Inflammatory macrophage (primary cell): ENCODE measurements around the gene SVIL.
"Not testable (repeated sequence)": the region's sequence is repeated elsewhere in the genome, so short reads cannot be mapped to it uniquely, and the experiment has no call there.

ENCODE experiments used
- DNase-seq, 2 donors: peaks; one replicate each; pipeline ENCODE4 v3.0.0-alpha.2; 2020 to 2022

Gene SVIL

GRCh38 chr10:29575098-29575455 lies 59.7 kb downstream of the SVIL start:
- no peak for DNase-seq

DNA sequence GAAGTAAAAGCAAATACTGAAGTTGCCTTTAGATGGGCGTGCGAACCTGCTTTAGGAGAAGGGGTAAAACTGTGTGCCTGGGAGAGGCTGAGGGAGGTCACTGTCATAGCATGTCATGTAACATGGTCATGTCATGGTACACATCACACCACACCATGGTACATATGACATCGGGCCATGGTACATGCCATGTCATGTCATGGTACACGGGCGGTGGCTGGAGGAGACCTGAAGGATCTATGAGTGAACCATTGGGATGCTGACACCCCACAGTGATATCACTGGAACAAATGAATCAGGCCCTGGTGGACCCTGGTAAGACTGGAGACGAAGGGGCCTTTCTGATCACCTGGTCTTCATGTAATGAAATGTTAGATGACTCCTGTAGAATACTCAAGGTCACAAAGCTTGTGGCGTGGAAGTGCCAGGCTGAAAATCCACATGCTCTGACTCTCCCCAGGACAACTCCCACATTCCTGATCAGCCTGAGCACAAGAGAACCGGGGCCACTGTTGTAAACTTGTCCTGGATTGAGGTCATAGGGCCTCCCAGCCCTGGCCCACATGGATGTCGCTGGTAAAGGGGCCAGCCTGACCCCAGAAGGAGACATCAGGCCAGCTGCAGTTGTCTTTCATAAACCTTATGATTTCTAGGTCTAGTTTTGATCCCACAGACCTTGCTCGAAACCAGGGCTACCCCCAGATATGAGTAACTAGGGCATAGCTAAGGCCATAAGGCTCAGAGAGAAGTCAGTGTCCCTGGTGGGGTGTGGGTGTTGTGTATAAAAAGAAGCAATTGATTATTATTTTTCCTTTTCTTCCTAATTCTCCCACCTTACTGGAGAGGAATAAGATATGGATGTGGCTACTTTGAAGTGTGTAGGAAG lies 60.3 kb downstream of the SVIL start:
- not testable (repeated sequence) for DNase-seq

- not testable (repeated sequence) for DNase-seq
These were observed 64.5 kb downstream of the SVIL start for GRCh38 chr10:29570248-29570647.

GRCh38 chr10:29569795-29570194 lies 65.0 kb downstream of the SVIL start:
- DNase-seq: no peak

DNA sequence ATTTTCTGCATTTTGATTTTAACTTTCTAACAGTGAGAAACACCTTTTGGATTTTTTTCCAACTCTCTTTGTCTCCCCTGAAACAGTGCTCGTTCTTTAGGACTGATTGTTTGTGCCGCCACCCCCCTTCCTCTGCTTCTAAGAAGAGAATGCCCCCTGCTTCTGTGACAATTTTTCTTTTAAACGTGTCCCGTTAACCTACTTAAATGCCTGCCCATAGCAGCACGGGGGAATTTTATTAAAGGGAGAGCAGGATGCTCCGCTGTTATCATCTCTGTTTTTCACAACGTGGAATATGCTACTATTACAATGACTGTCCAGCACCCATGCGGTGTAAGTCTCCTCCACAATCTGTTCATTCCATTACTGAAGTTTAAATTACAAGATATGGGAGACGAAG lies 67.8 kb downstream of the SVIL start:
- DNase-seq: no peak

- DNase-seq: not testable (repeated sequence)
These were observed 68.6 kb downstream of the SVIL start for GRCh38 chr10:29566209-29566608.

DNA sequence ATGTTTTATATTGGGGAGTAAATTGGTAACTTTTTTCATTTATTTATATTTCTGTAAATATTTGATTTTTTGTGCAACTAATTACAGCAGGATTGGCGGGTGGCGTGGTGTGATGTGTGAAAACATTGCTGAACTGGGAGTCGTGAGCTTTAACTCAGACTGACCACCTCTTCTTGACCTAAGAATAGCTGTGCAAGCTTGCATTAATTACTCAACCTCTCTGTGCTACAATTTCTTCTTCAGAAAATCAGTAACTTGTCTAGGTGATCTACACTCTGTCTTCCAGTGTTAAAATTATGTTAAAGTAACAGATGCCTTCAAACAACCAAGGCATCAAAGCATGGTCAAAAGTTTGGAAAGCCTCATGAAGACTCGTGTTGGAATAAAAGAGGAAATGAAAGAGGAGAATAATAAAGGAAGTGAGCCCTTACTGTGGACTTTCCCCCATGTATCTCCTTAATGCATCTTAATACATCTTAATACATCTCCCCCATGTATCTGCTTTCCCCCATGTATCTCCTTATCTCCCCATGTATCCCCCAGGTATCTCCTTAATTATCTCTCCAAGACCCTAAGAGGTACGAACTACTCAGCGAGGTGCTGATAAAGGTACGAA lies 71.2 kb downstream of the SVIL start:
- peak; percentile 36 to 61 for DNase-seq

- not testable (repeated sequence) for DNase-seq
These were observed 71.8 kb downstream of the SVIL start for GRCh38 chr10:29563006-29563405.

GRCh38 chr10:29559996-29560395 lies 74.8 kb downstream of the SVIL start:
- no peak for DNase-seq

DNA sequence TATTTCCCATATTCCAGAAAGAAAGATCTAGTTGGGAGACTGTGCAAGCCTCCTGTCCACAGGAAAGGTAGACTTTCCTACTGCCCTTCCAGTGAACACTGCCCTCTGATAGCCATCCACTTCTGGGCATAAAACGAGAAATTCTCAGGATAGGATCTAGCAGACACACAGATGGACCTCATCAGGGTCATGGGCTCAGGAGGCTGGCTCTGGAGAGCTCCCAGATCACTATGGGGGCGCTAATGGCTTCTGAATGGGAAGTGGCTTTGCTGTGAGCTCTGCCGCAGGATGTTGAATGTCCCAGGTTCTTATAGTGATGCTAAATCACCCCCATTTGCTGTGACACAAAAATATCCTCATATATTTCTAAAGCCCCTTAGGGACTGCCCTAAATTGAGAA lies 77.1 kb downstream of the SVIL start:
- no peak for DNase-seq

DNA sequence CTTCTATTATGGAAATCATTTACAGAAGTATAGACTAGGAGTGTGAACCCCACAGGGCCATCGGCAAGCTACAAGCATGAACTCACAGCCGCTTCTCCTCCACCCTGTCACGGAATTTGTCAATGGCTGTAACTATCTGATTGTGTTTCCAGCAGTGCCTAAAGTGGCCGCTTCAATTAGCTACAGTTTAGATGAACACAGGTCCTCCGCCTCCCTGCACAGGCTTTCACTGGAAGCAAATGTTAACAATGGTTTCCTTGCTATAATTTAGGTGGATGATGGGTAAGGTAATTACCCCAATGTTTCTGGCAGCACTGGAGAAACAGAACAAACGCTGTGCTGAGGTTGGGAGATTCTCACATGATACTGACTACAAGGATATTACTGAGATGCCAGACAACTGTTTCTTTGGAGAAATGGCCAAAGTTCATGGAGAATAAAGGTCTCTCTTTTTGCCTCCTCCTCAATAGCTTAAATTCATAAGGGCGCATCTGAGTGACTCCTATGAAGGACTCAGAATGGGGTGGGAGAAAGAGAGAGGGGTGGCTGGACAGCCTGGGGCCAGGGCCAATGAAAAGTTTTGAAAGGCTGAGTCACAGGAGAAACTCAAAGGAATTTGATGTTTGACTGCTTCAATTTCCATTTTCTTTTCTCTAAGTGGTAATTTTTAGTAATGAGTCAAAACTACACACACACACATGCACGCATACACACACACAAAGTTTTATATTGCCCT lies 78.9 kb downstream of the SVIL start:
- DNase-seq: peak; percentile 45 to 60

GRCh38 chr10:29555091-29555745 lies 79.6 kb downstream of the SVIL start:
- peak; percentile 86 to 89 for DNase-seq

DNA sequence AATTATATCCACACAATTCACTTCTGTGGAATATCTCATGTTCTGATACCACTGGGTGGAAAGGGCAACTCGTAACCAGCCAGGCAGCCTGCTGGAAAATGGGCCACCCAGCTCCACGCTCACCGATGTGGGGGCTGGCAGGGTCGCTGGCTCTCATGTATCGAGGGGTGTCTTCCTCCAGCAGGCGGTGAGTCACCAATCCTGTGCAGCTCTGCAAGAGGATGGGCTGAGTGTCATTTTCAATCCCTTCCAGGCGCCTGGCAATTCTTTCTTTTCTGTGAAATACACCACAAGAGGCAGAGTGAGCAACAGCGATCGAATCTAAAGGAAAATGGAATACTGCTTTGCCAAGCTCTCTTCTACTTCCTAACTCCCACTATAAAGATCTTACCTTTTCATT lies 80.1 kb downstream of the SVIL start:
- peak; percentile 71 to 78 for DNase-seq

DNA sequence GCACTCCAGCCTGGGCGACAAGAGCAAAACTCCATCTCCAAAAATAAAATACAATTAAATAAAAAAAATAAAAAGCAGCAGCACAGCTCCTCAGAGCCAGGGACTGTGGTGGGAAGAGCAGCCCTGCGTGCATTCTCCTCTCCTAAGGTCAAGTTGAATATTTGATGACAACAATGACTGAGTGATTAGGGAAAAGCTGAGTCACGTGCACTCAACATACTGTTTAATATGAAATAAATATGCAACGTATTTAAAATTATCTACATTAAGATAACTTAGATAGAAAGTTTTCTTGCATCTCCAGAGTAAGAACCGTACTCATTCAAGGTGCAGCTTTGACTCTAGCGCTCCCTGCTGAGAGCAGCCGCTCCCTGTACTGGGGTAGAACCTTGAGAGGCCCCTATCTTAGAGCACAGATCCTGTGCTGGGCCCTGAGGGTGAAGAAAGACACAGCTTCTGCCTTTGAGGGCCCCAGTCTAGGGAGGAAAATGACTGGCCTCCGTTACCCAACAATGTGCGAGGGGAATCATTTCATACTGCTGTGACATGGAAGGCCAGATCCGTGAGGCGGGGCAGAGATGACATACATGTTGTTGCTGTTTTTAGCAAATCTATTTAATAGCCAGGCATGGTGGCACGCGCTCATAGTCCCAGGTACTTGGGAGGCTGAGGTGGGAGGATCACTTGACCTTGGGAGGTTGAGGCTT lies 81.1 kb downstream of the SVIL start:
- DNase-seq: peak; percentile 65 to 71

DNA sequence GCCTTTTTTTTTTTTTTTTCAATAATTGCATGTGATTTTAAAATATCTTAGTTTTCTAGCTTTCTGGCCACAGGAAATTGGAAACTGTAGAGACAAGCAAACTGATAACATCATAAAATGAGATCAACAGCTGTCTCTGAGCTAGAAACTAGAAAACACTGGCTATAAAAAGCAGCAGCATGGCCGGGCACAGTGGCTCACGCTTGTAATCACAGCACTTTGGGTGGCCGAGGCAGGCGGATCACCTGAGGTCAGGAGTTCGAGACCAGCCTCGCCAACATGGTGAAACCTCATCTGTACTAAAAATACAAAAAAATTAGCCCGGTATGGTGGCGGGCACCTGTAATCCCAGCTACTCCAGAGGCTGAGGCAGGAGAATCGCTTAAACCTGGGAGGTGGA lies 81.7 kb downstream of the SVIL start:
- DNase-seq: not testable (repeated sequence)

GRCh38 chr10:29549493-29549892 lies 85.3 kb downstream of the SVIL start:
- DNase-seq: not testable (repeated sequence)

DNA sequence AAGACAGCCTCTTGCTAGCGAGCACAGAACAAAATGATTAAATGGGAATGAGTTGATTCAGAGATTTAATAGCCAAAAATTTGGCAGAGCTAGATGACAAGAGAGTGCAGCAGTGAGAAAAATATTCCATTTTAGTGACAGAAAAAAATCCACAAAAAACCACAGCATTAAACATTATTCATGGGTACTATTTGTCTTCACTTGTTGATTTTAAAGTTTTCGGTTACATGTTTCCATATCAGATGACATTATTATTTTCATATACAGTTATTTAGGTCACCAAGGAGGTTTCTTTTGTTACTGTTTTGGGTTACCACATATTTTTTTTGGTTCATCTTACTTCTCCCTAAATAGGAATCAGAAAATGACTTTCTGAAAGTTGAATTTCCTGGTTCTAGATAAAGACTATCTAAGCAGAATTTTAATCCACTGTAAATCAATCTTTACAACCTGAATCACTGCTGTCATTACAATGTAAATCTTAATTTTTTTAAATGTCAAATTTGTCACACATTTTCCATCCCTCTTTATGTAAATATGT lies 87.9 kb downstream of the SVIL start:
- no peak for DNase-seq

- DNase-seq: no peak
These were observed 89.6 kb downstream of the SVIL start for GRCh38 chr10:29545122-29545521.

DNA sequence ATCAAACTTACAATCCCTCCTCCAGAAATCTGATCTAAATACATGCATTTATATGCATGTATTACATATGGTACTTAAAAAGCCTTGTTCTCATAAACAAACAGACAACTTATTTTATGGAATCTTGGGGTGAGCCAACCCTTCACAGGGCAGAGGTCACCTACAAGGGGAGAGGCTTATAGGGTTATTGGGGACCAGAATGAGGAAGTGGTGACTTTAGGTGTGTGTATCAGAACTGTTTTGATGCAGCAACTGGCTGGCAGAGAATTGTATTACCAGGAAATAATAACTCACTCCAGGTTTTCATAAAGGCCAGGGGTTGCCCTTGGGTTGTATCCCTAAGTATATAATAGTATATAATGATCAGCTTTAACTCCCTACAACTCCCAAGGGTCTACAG lies 91.1 kb downstream of the SVIL start:
- DNase-seq: no peak

GRCh38 chr10:29542723-29543122 lies 92.0 kb downstream of the SVIL start:
- DNase-seq: no peak

GRCh38 chr10:29541422-29542210 lies 93.2 kb downstream of the SVIL start:
- DNase-seq: no peak
